GM19372 (cell line): ENCODE measurements around the gene ESRRG.

Source experiments
- ATAC-seq: cut with Tn5 transposase; IDR thresholded peaks from one replicate; pipeline ENCODE4 v1.9.1; 2021; ENCODE audit warnings: mild to moderate bottlenecking, low read depth, moderate library complexity; ENCODE audit not compliant: unreplicated experiment

ESRRG gene

GRCh38 chr1:216523449-216524190 is 199.6 kb downstream of the ESRRG start:
- no peak for ATAC-seq

GRCh38 chr1:216523043-216523442 is 200.2 kb downstream of the ESRRG start:
- no peak for ATAC-seq

GRCh38 chr1:216521477-216521876 is 201.8 kb downstream of the ESRRG start:
- no peak for ATAC-seq

GRCh38 chr1:216518844-216519627 is 204.2 kb downstream of the ESRRG start:
- no peak for ATAC-seq

GRCh38 chr1:216502528-216503162 is 220.6 kb downstream of the ESRRG start:
- ATAC-seq, result no peak

- ATAC-seq, result no peak
These were observed 222.8 kb downstream of the ESRRG start for GRCh38 chr1:216500273-216500967.

- ATAC-seq, result no peak
These were observed 223.5 kb downstream of the ESRRG start for GRCh38 chr1:216499581-216500272.

- no peak for ATAC-seq
These were observed 225.0 kb downstream of the ESRRG start for GRCh38 chr1:216498277-216498676.

- no peak for ATAC-seq
These were observed 238.2 kb downstream of the ESRRG start for GRCh38 chr1:216485042-216485441.

- ATAC-seq, result no peak
These were observed 239.4 kb downstream of the ESRRG start for GRCh38 chr1:216483672-216484401.

GRCh38 chr1:216482620-216483019 is 240.6 kb downstream of the ESRRG start:
- ATAC-seq, result no peak

- ATAC-seq, result no peak
These were observed 245.0 kb downstream of the ESRRG start for GRCh38 chr1:216478238-216478637.

GRCh38 chr1:216476341-216476740 is 246.9 kb downstream of the ESRRG start:
- ATAC-seq, result no peak

GRCh38 chr1:216475659-216476276 is 247.5 kb downstream of the ESRRG start:
- ATAC-seq, result no peak

- no peak for ATAC-seq
These were observed 256.9 kb downstream of the ESRRG start for GRCh38 chr1:216466162-216466801.

GRCh38 chr1:216464489-216464888 is 258.7 kb downstream of the ESRRG start:
- no peak for ATAC-seq

GRCh38 chr1:216462066-216462775 is 261.0 kb downstream of the ESRRG start:
- ATAC-seq, result no peak

GRCh38 chr1:216461466-216461865 is 261.8 kb downstream of the ESRRG start:
- no peak for ATAC-seq
